GM12865 (cell line): ENCODE results near the gene PANK1.

Source experiments
- DNase-seq: peaks from one replicate; pipeline ENCODE4 v3.0.0; 2010; ENCODE audit warnings: low read depth
- H3K4me3 ChIP-seq: 2 replicates; pipeline ENCODE4 v1.5.1; 2011; ENCODE audit warnings: mild to moderate bottlenecking, low read depth, low read length, control low read depth
- CTCF ChIP-seq: IDR thresholded peaks from 2 replicates; pipeline ENCODE4 v1.5.1; 2011; ENCODE audit warnings: low read length, control low read depth, low read depth, inconsistent platforms; ENCODE audit not compliant: insufficient read depth; ENCODE audit errors: missing control alignments

Gene PANK1

GRCh38 chr10:89664203-89664602 lies 19.2 kb upstream of the PANK1 start:
- no peak for TF ChIP-seq CTCF
- DNase-seq: no peak
- no peak overlapping the region for H3K4me3 ChIP-seq

- DNase-seq: no peak
- H3K4me3 ChIP-seq: no peak overlapping the region
- TF ChIP-seq CTCF: no peak
Measured at GRCh38 chr10:89663144-89663543, 18.1 kb upstream of the PANK1 start.

GRCh38 chr10:89662596-89662995 lies 17.6 kb upstream of the PANK1 start:
- no peak for DNase-seq
- H3K4me3 ChIP-seq: no peak overlapping the region
- no peak for TF ChIP-seq CTCF

GRCh38 chr10:89659143-89660131 lies 14.4 kb upstream of the PANK1 start:
- DNase-seq: peak; percentile 17
- H3K4me3 ChIP-seq: no peak overlapping the region

GRCh38 chr10:89657302-89657701 lies 12.3 kb upstream of the PANK1 start:
- TF ChIP-seq CTCF: no peak
- no peak for DNase-seq
- no peak overlapping the region for H3K4me3 ChIP-seq

More at GRCh38 chr10:89659143-89660131, 14.4 kb upstream of the PANK1 start:
- TF ChIP-seq CTCF: no peak

GRCh38 chr10:89655722-89656121 lies 10.7 kb upstream of the PANK1 start:
- H3K4me3 ChIP-seq: no peak overlapping the region
- no peak for TF ChIP-seq CTCF
- no peak for DNase-seq

- DNase-seq: peak; percentile 57
- no peak for TF ChIP-seq CTCF
- H3K4me3 ChIP-seq: no peak overlapping the region
Measured at GRCh38 chr10:89653410-89653869, 8.4 kb upstream of the PANK1 start.
